ENCODE measurements around the gene SEC63. TPM values are rescaled to one million over a fixed set of nuclear protein-coding genes. Genes with fewer than 3 reads are reported as not detected.
A peak's percentile ranks its signal among the peaks of the same experiment; 100 is the strongest.
"Not testable (repeated sequence)": the region's sequence is repeated elsewhere in the genome, so short reads cannot be mapped to it uniquely, and the experiment has no call there.

The SEC63 gene
- total and polyA plus RNA-seq, 4 donors, result 33.9 to 85.0 (median 68.5) TPM

- no peak for DNase-seq (ENCODE audit: low read depth in 4 of 6, low spot score in 6 of 6)
- Histone ChIP-seq H3K9me3 (ENCODE audit: control insufficient read depth, insufficient read depth, low read length) (no peaks in the 10 kb centered on the region), H3K4me3 (ENCODE audit: low read depth, low read length) (no peak overlapping the region), H3K27ac (ENCODE audit: low read depth, low read length) (no peak overlapping the region), H3K27me3 (ENCODE audit: control insufficient read depth, insufficient read depth, low read length) (no peaks in the 10 kb centered on the region), H3K36me3 (ENCODE audit: control insufficient read depth, insufficient read depth, low read length) (no peaks in the 10 kb centered on the region), H3K4me1 (ENCODE audit: control insufficient read depth, insufficient read depth, low read length) (no peaks in the 10 kb centered on the region)
- 90% methylated on average over 3 of the region's 4 CpGs for WGBS (ENCODE audit: insufficient coverage)
These were observed 33.1 kb upstream of the SEC63 start for GRCh38 chr6:107991061-107991460.

- H3K27me3 ChIP-seq (ENCODE audit: control insufficient read depth, insufficient read depth, low read length); H3K4me1 ChIP-seq (ENCODE audit: control insufficient read depth, insufficient read depth, low read length); H3K4me3 ChIP-seq (ENCODE audit: low read depth, low read length); DNase-seq (ENCODE audit: low read depth in 4 of 6, low spot score in 6 of 6); H3K36me3 ChIP-seq (ENCODE audit: control insufficient read depth, insufficient read depth, low read length); H3K9me3 ChIP-seq (ENCODE audit: control insufficient read depth, insufficient read depth, low read length); H3K27ac ChIP-seq (ENCODE audit: low read depth, low read length): not testable (repeated sequence)
- 72% methylated on average over 8 of the region's 8 CpGs for WGBS (ENCODE audit: insufficient coverage)
These were observed 32.6 kb upstream of the SEC63 start for GRCh38 chr6:107990587-107990986.

GRCh38 chr6:107989166-107990094, 31.4 kb upstream of the SEC63 start:
- no peaks in the 10 kb centered on the region for H3K27me3 ChIP-seq (ENCODE audit: control insufficient read depth, insufficient read depth, low read length)
- DNase-seq (ENCODE audit: low read depth in 4 of 6, low spot score in 6 of 6), result no peak
- H3K4me1 ChIP-seq (ENCODE audit: control insufficient read depth, insufficient read depth, low read length), result no peaks in the 10 kb centered on the region
- no peak overlapping the region for H3K4me3 ChIP-seq (ENCODE audit: low read depth, low read length)
- H3K36me3 ChIP-seq (ENCODE audit: control insufficient read depth, insufficient read depth, low read length), result no peaks in the 10 kb centered on the region
- 75% methylated on average over 2 of the region's 6 CpGs for WGBS (ENCODE audit: insufficient coverage)
- peaks cover 2% of the 10 kb centered on the region for H3K9me3 ChIP-seq (ENCODE audit: control insufficient read depth, insufficient read depth, low read length)
- no peak overlapping the region for H3K27ac ChIP-seq (ENCODE audit: low read depth, low read length)

- WGBS (ENCODE audit: insufficient coverage), result 61% methylated on average over 3 of the region's 3 CpGs
These were observed 30.6 kb upstream of the SEC63 start for GRCh38 chr6:107988570-107988969.

GRCh38 chr6:107987805-107988204, 29.8 kb upstream of the SEC63 start:
- Histone ChIP-seq H3K9me3 (ENCODE audit: control insufficient read depth, insufficient read depth, low read length) (peaks cover 2% of the 10 kb centered on the region), H3K4me1 (ENCODE audit: control insufficient read depth, insufficient read depth, low read length) (no peaks in the 10 kb centered on the region), H3K27me3 (ENCODE audit: control insufficient read depth, insufficient read depth, low read length) (no peaks in the 10 kb centered on the region), H3K4me3 (ENCODE audit: low read depth, low read length) (no peak overlapping the region), H3K27ac (ENCODE audit: low read depth, low read length) (no peak overlapping the region), H3K36me3 (ENCODE audit: control insufficient read depth, insufficient read depth, low read length) (no peaks in the 10 kb centered on the region)
- DNase-seq (ENCODE audit: low read depth in 4 of 6, low spot score in 6 of 6), result no peak
- WGBS (ENCODE audit: insufficient coverage), result no CpG with 5 or more reads among the region's 3 CpGs

More at GRCh38 chr6:107988570-107988969, 30.6 kb upstream of the SEC63 start:
- no peak for DNase-seq (ENCODE audit: low read depth in 4 of 6, low spot score in 6 of 6)
- no peak overlapping the region for H3K27ac ChIP-seq (ENCODE audit: low read depth, low read length)
- no peaks in the 10 kb centered on the region for H3K4me1 ChIP-seq (ENCODE audit: control insufficient read depth, insufficient read depth, low read length)
- H3K4me3 ChIP-seq (ENCODE audit: low read depth, low read length), result no peak overlapping the region
- no peaks in the 10 kb centered on the region for H3K27me3 ChIP-seq (ENCODE audit: control insufficient read depth, insufficient read depth, low read length)
- no peaks in the 10 kb centered on the region for H3K36me3 ChIP-seq (ENCODE audit: control insufficient read depth, insufficient read depth, low read length)
- H3K9me3 ChIP-seq (ENCODE audit: control insufficient read depth, insufficient read depth, low read length), result peaks cover 2% of the 10 kb centered on the region

- Histone ChIP-seq H3K9me3 (ENCODE audit: control insufficient read depth, insufficient read depth, low read length) (peaks cover 2% of the 10 kb centered on the region), H3K36me3 (ENCODE audit: control insufficient read depth, insufficient read depth, low read length) (no peaks in the 10 kb centered on the region), H3K4me1 (ENCODE audit: control insufficient read depth, insufficient read depth, low read length) (no peaks in the 10 kb centered on the region), H3K4me3 (ENCODE audit: low read depth, low read length) (no peak overlapping the region), H3K27ac (ENCODE audit: low read depth, low read length) (no peak overlapping the region), H3K27me3 (ENCODE audit: control insufficient read depth, insufficient read depth, low read length) (no peaks in the 10 kb centered on the region)
- DNase-seq (ENCODE audit: low read depth in 4 of 6, low spot score in 6 of 6), result no peak
- 87% methylated on average over 10 of the region's 14 CpGs for WGBS (ENCODE audit: insufficient coverage)
These were observed 27.7 kb upstream of the SEC63 start for GRCh38 chr6:107985701-107986100.

GRCh38 chr6:107983811-107984210, 25.8 kb upstream of the SEC63 start:
- Histone ChIP-seq H3K4me3 (ENCODE audit: low read depth, low read length) (no peak overlapping the region), H3K4me1 (ENCODE audit: control insufficient read depth, insufficient read depth, low read length) (no peaks in the 10 kb centered on the region), H3K9me3 (ENCODE audit: control insufficient read depth, insufficient read depth, low read length) (peaks cover 2% of the 10 kb centered on the region), H3K36me3 (ENCODE audit: control insufficient read depth, insufficient read depth, low read length) (no peaks in the 10 kb centered on the region), H3K27me3 (ENCODE audit: control insufficient read depth, insufficient read depth, low read length) (no peaks in the 10 kb centered on the region), H3K27ac (ENCODE audit: low read depth, low read length) (no peak overlapping the region)
- WGBS (ENCODE audit: insufficient coverage), result no CpG with 5 or more reads among the region's 4 CpGs
- DNase-seq (ENCODE audit: low read depth in 4 of 6, low spot score in 6 of 6), result no peak

- WGBS (ENCODE audit: insufficient coverage), result 71% methylated on average over 1 of the region's 1 CpG
- DNase-seq (ENCODE audit: low read depth in 4 of 6, low spot score in 6 of 6), result peak in 2 of 6 donors; percentile 14 to 65
These were observed 24.5 kb upstream of the SEC63 start for GRCh38 chr6:107982486-107982885.

GRCh38 chr6:107981695-107982094, 23.7 kb upstream of the SEC63 start:
- no peak for DNase-seq (ENCODE audit: low read depth in 4 of 6, low spot score in 6 of 6)
- no peaks in the 10 kb centered on the region for H3K36me3 ChIP-seq (ENCODE audit: control insufficient read depth, insufficient read depth, low read length)
- WGBS (ENCODE audit: insufficient coverage), result 81% methylated on average over 2 of the region's 6 CpGs
- no peak overlapping the region for H3K4me3 ChIP-seq (ENCODE audit: low read depth, low read length)
- H3K9me3 ChIP-seq (ENCODE audit: control insufficient read depth, insufficient read depth, low read length), result peaks cover 2% of the 10 kb centered on the region
- no peak overlapping the region for H3K27ac ChIP-seq (ENCODE audit: low read depth, low read length)
- H3K4me1 ChIP-seq (ENCODE audit: control insufficient read depth, insufficient read depth, low read length), result no peaks in the 10 kb centered on the region
- H3K27me3 ChIP-seq (ENCODE audit: control insufficient read depth, insufficient read depth, low read length), result no peaks in the 10 kb centered on the region

More at GRCh38 chr6:107982486-107982885, 24.5 kb upstream of the SEC63 start:
- H3K4me3 ChIP-seq (ENCODE audit: low read depth, low read length), result no peak overlapping the region
- H3K4me1 ChIP-seq (ENCODE audit: control insufficient read depth, insufficient read depth, low read length), result no peaks in the 10 kb centered on the region
- H3K9me3 ChIP-seq (ENCODE audit: control insufficient read depth, insufficient read depth, low read length), result peaks cover 2% of the 10 kb centered on the region
- no peaks in the 10 kb centered on the region for H3K36me3 ChIP-seq (ENCODE audit: control insufficient read depth, insufficient read depth, low read length)
- no peaks in the 10 kb centered on the region for H3K27me3 ChIP-seq (ENCODE audit: control insufficient read depth, insufficient read depth, low read length)
- no peak overlapping the region for H3K27ac ChIP-seq (ENCODE audit: low read depth, low read length)

GRCh38 chr6:107977283-107977682, 19.3 kb upstream of the SEC63 start:
- H3K4me1 ChIP-seq (ENCODE audit: control insufficient read depth, insufficient read depth, low read length), result no peaks in the 10 kb centered on the region
- no peaks in the 10 kb centered on the region for H3K9me3 ChIP-seq (ENCODE audit: control insufficient read depth, insufficient read depth, low read length)
- WGBS (ENCODE audit: insufficient coverage), result no CpG with 5 or more reads among the region's 1 CpG
- no peak overlapping the region for H3K27ac ChIP-seq (ENCODE audit: low read depth, low read length)
- H3K36me3 ChIP-seq (ENCODE audit: control insufficient read depth, insufficient read depth, low read length), result no peaks in the 10 kb centered on the region
- DNase-seq (ENCODE audit: low read depth in 4 of 6, low spot score in 6 of 6), result peak in 5 of 6 donors; percentile 42 to 91 (median 52)
- no peak overlapping the region for H3K4me3 ChIP-seq (ENCODE audit: low read depth, low read length)
- H3K27me3 ChIP-seq (ENCODE audit: control insufficient read depth, insufficient read depth, low read length), result no peaks in the 10 kb centered on the region

All from spinal cord (tissue), 10 donors.